B cell (primary cell): Measurements from ENCODE around the gene SGCG. TPM values are rescaled to one million over a fixed set of nuclear protein-coding genes. Genes with fewer than 3 reads are reported as not detected.

Experiments
- ATAC-seq: fragments of 200-7000 bp; cut with Tn5 transposase; one replicate; pipeline ENCODE4 v1.10.0; 2021; ENCODE audit warnings: low read depth, mild to moderate bottlenecking, moderate number of reproducible peaks, moderate library complexity
- CTCF ChIA-PET: fragments of 350-600 bp; sonication (Branson Sonifier 250); formaldehyde crosslinking; loops from one replicate; lab custom pipeline; 2021; ENCODE audit warnings: antibody characterized with exemption, inconsistent platforms; lab: Charles Lee
- POLR2A ChIA-PET: fragments of 350-600 bp; sonication (Branson Sonifier 250); formaldehyde crosslinking; loops from one replicate; lab custom pipeline; 2021; ENCODE audit warnings: antibody characterized with exemption; lab: Charles Lee
- DNase-seq: peaks from one replicate; pipeline ENCODE4 v3.0.0; 2013
- H2AFZ ChIP-seq: 2 replicates; pipeline ENCODE4 v1.6.1; 2012; ENCODE audit warnings: mild to moderate bottlenecking, low read depth, low read length; ENCODE audit not compliant: insufficient read depth, poor library complexity, severe bottlenecking
- H3K27ac ChIP-seq, 2 donors: 1 replicate in 1 of 2; 2 replicates in 1 of 2; pipeline ENCODE4 v1.5.1; 2012 to 2013; ENCODE audit warnings: low read length in 2 of 2, mild to moderate bottlenecking in 2 of 2, moderate library complexity in 1 of 2
- H3K27me3 ChIP-seq, 4 experiments: fragments of 200-600 bp in 1 of 4; sonication (generic) in 1 of 4; replicated peaks in 1 of 4; 1 replicate in 2 of 4; 2 replicates in 2 of 4; pipeline versions ENCODE4 v1.6.1 to v1.7.0; 2013 to 2016; ENCODE audit warnings: low read length in 3 of 4, mild to moderate bottlenecking in 2 of 4, mixed read lengths in 1 of 4, moderate library complexity in 1 of 4; ENCODE audit not compliant: insufficient read depth in 4 of 4, control insufficient read depth in 3 of 4; ENCODE audit errors: control extremely low read depth in 1 of 4
- H3K36me3 ChIP-seq, 2 experiments: replicated peaks in 1 of 2; 1 replicate in 1 of 2; 2 replicates in 1 of 2; pipeline versions ENCODE4 v1.6.1 to v1.7.1; 2013; ENCODE audit warnings: low read length in 1 of 2; ENCODE audit not compliant: insufficient read depth in 2 of 2, control insufficient read depth in 1 of 2; ENCODE audit errors: control extremely low read depth in 1 of 2, extremely low read depth in 1 of 2
- H3K4me1 ChIP-seq, 2 donors: fragments of 200-600 bp in 1 of 2; sonication (generic) in 1 of 2; 1 replicate in 1 of 2; 2 replicates in 1 of 2; pipeline versions ENCODE4 v1.5.1 to v1.6.1; 2013 to 2017; ENCODE audit warnings: low read length in 2 of 2; ENCODE audit not compliant: control insufficient read depth in 2 of 2, insufficient read depth in 2 of 2
- H3K4me2 ChIP-seq: replicated peaks from 2 replicates; pipeline ENCODE3; 2012; ENCODE audit warnings: mild to moderate bottlenecking, low read depth, low read length; ENCODE audit not compliant: poor library complexity, severe bottlenecking
- H3K4me3 ChIP-seq, 5 experiments: fragments of 200-600 bp in 1 of 5; sonication (generic) in 1 of 5; 1 replicate in 3 of 5; 2 replicates in 2 of 5; pipeline versions ENCODE4 v1.5.1 to v1.7.0; 2011 to 2016; ENCODE audit warnings: low read length in 4 of 5, mild to moderate bottlenecking in 4 of 5, low read depth in 2 of 5, control low read depth in 1 of 5, moderate library complexity in 1 of 5; ENCODE audit not compliant: insufficient read depth in 1 of 5; ENCODE audit errors: control extremely low read depth in 1 of 5, extremely low read depth in 1 of 5
- H3K79me2 ChIP-seq: fragments of 200-600 bp; sonication (generic); one replicate; pipeline ENCODE4 v1.6.0; 2016; ENCODE audit warnings: low read length; ENCODE audit not compliant: control insufficient read depth, insufficient read depth
- H3K9ac ChIP-seq: fragments of 200-600 bp; sonication (generic); 2 replicates; pipeline ENCODE4 v1.6.1; 2017; ENCODE audit warnings: mild to moderate bottlenecking, low read length, moderate library complexity
- H3K9me3 ChIP-seq, 3 donors: one replicate each; pipeline versions ENCODE4 v1.6.1 to v1.7.1; 2013; ENCODE audit warnings: low read length in 2 of 3; ENCODE audit not compliant: control insufficient read depth in 2 of 3, insufficient read depth in 1 of 3; ENCODE audit errors: control extremely low read depth in 1 of 3
- H4K20me1 ChIP-seq: 2 replicates; pipeline ENCODE4 v1.6.0; 2012; ENCODE audit warnings: mild to moderate bottlenecking, low read length; ENCODE audit not compliant: insufficient read depth, control insufficient read depth, poor library complexity, severe bottlenecking
- H3K27ac Mint-ChIP-seq: one replicate; pipeline ENCODE4 v1.8.0; 2021; ENCODE audit warnings: mixed read lengths
- H3K27me3 Mint-ChIP-seq: one replicate; pipeline ENCODE4 v1.8.0; 2021; ENCODE audit warnings: mixed read lengths
- H3K4me1 Mint-ChIP-seq: one replicate; pipeline ENCODE4 v1.8.0; 2021; ENCODE audit warnings: mixed read lengths
- H3K4me3 Mint-ChIP-seq: one replicate; pipeline ENCODE4 v1.8.0; 2021; ENCODE audit warnings: mixed read lengths
- H3K9me3 Mint-ChIP-seq: one replicate; pipeline ENCODE4 v1.8.0; 2022; ENCODE audit warnings: mixed read lengths; ENCODE audit not compliant: insufficient read depth
- CTCF ChIP-seq: fragments of 200-600 bp; IDR thresholded peaks from one replicate; pipeline ENCODE4 v1.8.0; 2022; ENCODE audit warnings: antibody characterized with exemption, mild to moderate bottlenecking
- EZH2 ChIP-seq: IDR thresholded peaks from 2 replicates; pipeline ENCODE4 v1.6.1; 2012; ENCODE audit warnings: borderline replicate concordance, low read depth, mild to moderate bottlenecking, moderate library complexity, low read length; ENCODE audit not compliant: insufficient read depth, poor library complexity, severe bottlenecking
- WGBS: methylation state at CpG from one replicate; pipeline ENCODE4 v1.1.5; 2013; ENCODE audit warnings: missing lambda C conversion rate; ENCODE audit not compliant: insufficient coverage; 5-methylcytosine and 5-hydroxymethylcytosine counted together
- intact Hi-C: fragments of 100-400 bp; cut with micrococcal nuclease; formaldehyde crosslinking; loops from one replicate; pipeline ENCODE4 v1.10.0; 2022
- polyA plus RNA-seq: library from polyadenylated mRNA; depleted of rRNA; stranded (reverse); fragments of >200 nt; gene quantifications from 2 replicates; pipeline ENCODE4 v1.2.3, GENCODE V29; 2012
- total RNA-seq, 2 donors: library from RNA; stranded (reverse); fragments of 120-200 nt in 1 of 2; gene quantifications; 1 replicate in 1 of 2; 2 replicates in 1 of 2; pipeline versions ENCODE4 v1.2.3 to v1.2.4, GENCODE V29; 2013 to 2022

The SGCG gene
- total and polyA plus RNA-seq, 2 donors (not counting 1 experiment from before 2014, with no cell fraction given) = not detected

- H3K36me3 ChIP-seq = peaks cover 10 to 12% of the 10 kb centered on the region in 2 experiments
- WGBS = no CpG with 5 or more reads among the region's 1 CpG
- H3K27me3 Mint-ChIP-seq = no peaks in the 10 kb centered on the region
- H3K27ac ChIP-seq = no peak overlapping the region
- no peak overlapping the region for H3K4me2 ChIP-seq
- no peak overlapping the region for H3K27ac Mint-ChIP-seq
- ChIA-PET CTCF (no interaction called here), POLR2A (no interaction called here)
- no peaks in the 10 kb centered on the region for H3K4me1 Mint-ChIP-seq
- no peak overlapping the region for H3K9ac ChIP-seq
- intact Hi-C loops = no loop called here
- no peaks in the 10 kb centered on the region for H3K79me2 ChIP-seq
- ATAC-seq (no peak), DNase-seq (no peak)
- H3K9me3 Mint-ChIP-seq = peaks cover 5% of the 10 kb centered on the region
- no peaks in the 10 kb centered on the region for H4K20me1 ChIP-seq
- no peaks in the 10 kb centered on the region for H3K4me1 ChIP-seq
- H3K27me3 ChIP-seq = no peaks in the 10 kb centered on the region
- TF ChIP-seq EZH2 (no peak), CTCF (no peak)
- no peak overlapping the region for H3K4me3 Mint-ChIP-seq
- H3K9me3 ChIP-seq = peaks cover 0 to 11% (median 0%) of the 10 kb centered on the region in 3 donors
- no peak overlapping the region for H3K4me3 ChIP-seq
- H2AFZ ChIP-seq = no peak overlapping the region
Measured at GRCh38 chr13:23339225-23339624, 158.4 kb downstream of the SGCG start.

- Histone ChIP-seq H3K79me2 (no peaks in the 10 kb centered on the region), H3K36me3 (peaks cover 7 to 23% of the 10 kb centered on the region in 2 experiments)
- WGBS = no CpG with 5 or more reads among the region's 4 CpGs
Measured at GRCh38 chr13:23344931-23345595, 164.3 kb downstream of the SGCG start.

More at GRCh38 chr13:23344931-23345595, 164.3 kb downstream of the SGCG start:
- Mint-ChIP-seq H3K27ac (no peak overlapping the region), H3K27me3 (no peaks in the 10 kb centered on the region), H3K4me3 (no peak overlapping the region), H3K9me3 (no peaks in the 10 kb centered on the region), H3K4me1 (peaks cover 10% of the 10 kb centered on the region)
- DNase-seq = no peak
- H3K4me1 ChIP-seq = peaks cover 3 to 6% of the 10 kb centered on the region in 2 donors
- ATAC-seq = no peak
- H2AFZ ChIP-seq = no peak overlapping the region
- no peak overlapping the region for H3K9ac ChIP-seq
- no peaks in the 10 kb centered on the region for H3K27me3 ChIP-seq
- H3K4me3 ChIP-seq = no peak overlapping the region
- POLR2A ChIA-PET = no interaction called here
- no peaks in the 10 kb centered on the region for H4K20me1 ChIP-seq
- H3K9me3 ChIP-seq = no peaks in the 10 kb centered on the region
- intact Hi-C loops = no loop called here
- CTCF ChIA-PET = no interaction called here
- TF ChIP-seq EZH2 (no peak), CTCF (no peak)
- no peak overlapping the region for H3K27ac ChIP-seq
- no peak overlapping the region for H3K4me2 ChIP-seq
